GM12801 (cell line): Measurements from ENCODE around the gene PTP4A1.

Source experiments
- CTCF ChIP-seq: IDR thresholded peaks from one replicate; pipeline ENCODE4 v1.5.1; 2011; ENCODE audit warnings: control low read depth; ENCODE audit not compliant: insufficient read length; ENCODE audit errors: extremely low read depth

The PTP4A1 gene

GRCh38 chr6:63576985-63577712 lies 4.9 kb downstream of the PTP4A1 start:
- TF ChIP-seq CTCF: no peak

GRCh38 chr6:63578757-63579156 lies 6.5 kb downstream of the PTP4A1 start:
- no peak for TF ChIP-seq CTCF

- TF ChIP-seq CTCF: no peak
These were observed 7.8 kb downstream of the PTP4A1 start for GRCh38 chr6:63579937-63580703.

- TF ChIP-seq CTCF: no peak
These were observed 8.4 kb downstream of the PTP4A1 start for GRCh38 chr6:63580704-63580961.

- TF ChIP-seq CTCF: no peak
These were observed 9.2 kb downstream of the PTP4A1 start for GRCh38 chr6:63581355-63582013.

- TF ChIP-seq CTCF: no peak
These were observed 10.4 kb downstream of the PTP4A1 start for GRCh38 chr6:63582579-63583231.

GRCh38 chr6:63584125-63584514 lies 11.8 kb downstream of the PTP4A1 start:
- TF ChIP-seq CTCF: no peak
